Astrocyte of the hippocampus (primary cell): ENCODE results near the gene HSPA2.
A peak's percentile ranks its signal among the peaks of the same experiment; 100 is the strongest.
"Not testable (repeated sequence)": the region's sequence is repeated elsewhere in the genome, so short reads cannot be mapped to it uniquely, and the experiment has no call there.

Experiments
- DNase-seq: peaks from one replicate; pipeline ENCODE4 v3.0.0; 2011; ENCODE audit warnings: low read depth, low spot score

Gene HSPA2

GRCh38 chr14:64515053-64515452, 25.5 kb upstream of the HSPA2 start:
- DNase-seq: no peak

GRCh38 chr14:64516969-64517368, 23.6 kb upstream of the HSPA2 start:
- DNase-seq: no peak

- DNase-seq: not testable (repeated sequence)
Observed at GRCh38 chr14:64517667-64518066, 22.9 kb upstream of the HSPA2 start.

- no peak for DNase-seq
Observed at GRCh38 chr14:64518229-64518628, 22.3 kb upstream of the HSPA2 start.

GRCh38 chr14:64520699-64521098, 19.8 kb upstream of the HSPA2 start:
- DNase-seq: no peak

GRCh38 chr14:64522591-64523355, 17.8 kb upstream of the HSPA2 start:
- no peak for DNase-seq

- DNase-seq: no peak
Observed at GRCh38 chr14:64525354-64525753, 15.2 kb upstream of the HSPA2 start.

- DNase-seq: no peak
Observed at GRCh38 chr14:64531567-64531966, 9.0 kb upstream of the HSPA2 start.

GRCh38 chr14:64536488-64537245, 3.9 kb upstream of the HSPA2 start:
- peak; percentile 52 for DNase-seq

GRCh38 chr14:64541261-64541971, 875 bp downstream of the HSPA2 start:
- DNase-seq: peak; percentile 14

GRCh38 chr14:64541972-64542835, 1.7 kb downstream of the HSPA2 start:
- DNase-seq: peak; percentile 11

GRCh38 chr14:64542836-64543201, 2.3 kb downstream of the HSPA2 start:
- no peak for DNase-seq

- no peak for DNase-seq
Observed at GRCh38 chr14:64544607-64545312, 4.2 kb downstream of the HSPA2 start.

GRCh38 chr14:64549016-64549415, 8.5 kb downstream of the HSPA2 start:
- DNase-seq: no peak

- peak; percentile 60 for DNase-seq
Observed at GRCh38 chr14:64549791-64550620, 9.5 kb downstream of the HSPA2 start, which contains the start of gene PPP1R36. PPP1R36 (plus strand) TSS chr14:64549961; CDS start chr14:64549998, 37 bp downstream.

- no peak for DNase-seq
Observed at GRCh38 chr14:64550621-64551333, 10.2 kb downstream of the HSPA2 start.

GRCh38 chr14:64554556-64554955, 14.0 kb downstream of the HSPA2 start:
- DNase-seq: no peak

- peak; percentile 39 for DNase-seq
Observed at GRCh38 chr14:64556526-64556925, 16.0 kb downstream of the HSPA2 start.

GRCh38 chr14:64558216-64558615, 17.7 kb downstream of the HSPA2 start:
- not testable (repeated sequence) for DNase-seq
